ENCODE results near the gene TICRR.

TICRR gene

GRCh38 chr15:89673165-89673512 lies 97.9 kb downstream of the TICRR start:
- Histone ChIP-seq H3K56ac (ENCODE audit: low read length) (no peak overlapping the region), H3K79me2 (ENCODE audit: control insufficient read depth, insufficient read depth, low read length) (no peaks in the 10 kb centered on the region), H4K8ac (ENCODE audit: low read depth, low read length) (no peak overlapping the region), H3K23ac (ENCODE audit: low read length) (no peak overlapping the region), H3K4me2 (ENCODE audit: low read length) (no peak overlapping the region), H2BK15ac (replicated peaks; ENCODE audit: low read depth) (no peak overlapping the region), H3K9ac (ENCODE audit: low read length) (no peak overlapping the region), H3K36me3 (ENCODE audit: control insufficient read depth, insufficient read depth, low read length) (no peaks in the 10 kb centered on the region), H3K4ac (ENCODE audit: low read depth, low read length) (no peak overlapping the region), H3K18ac (ENCODE audit: low read length) (no peak overlapping the region), H3K27me3 (ENCODE audit: insufficient read depth, low read length, poor library complexity) (no peaks in the 10 kb centered on the region), H3K4me3 (ENCODE audit: low read length) (no peak overlapping the region), H2BK5ac (ENCODE audit: low read length) (no peak overlapping the region), H4K5ac (ENCODE audit: low read length) (no peak overlapping the region), H3K27ac (ENCODE audit: low read depth, low read length) (no peak overlapping the region), H2AK5ac (ENCODE audit: low read length) (no peak overlapping the region), H3K4me1 (ENCODE audit: control insufficient read depth, low read depth, low read length) (no peaks in the 10 kb centered on the region), H3K79me1 (ENCODE audit: low read length) (no peaks in the 10 kb centered on the region), H2BK120ac (ENCODE audit: low read depth, low read length) (no peak overlapping the region)
- DNase-seq = peak; percentile 84
- no CpG with 5 or more reads among the region's 12 CpGs for WGBS (ENCODE audit: extremely low coverage, insufficient coverage, low lambda C conversion rate)

GRCh38 chr15:89674526-89674925 lies 99.3 kb downstream of the TICRR start:
- Histone ChIP-seq H3K79me1 (ENCODE audit: low read length) (no peaks in the 10 kb centered on the region), H3K4me2 (ENCODE audit: low read length) (no peak overlapping the region), H4K8ac (ENCODE audit: low read depth, low read length) (no peak overlapping the region), H3K23ac (ENCODE audit: low read length) (no peak overlapping the region), H3K36me3 (ENCODE audit: control insufficient read depth, insufficient read depth, low read length) (no peaks in the 10 kb centered on the region), H2AK5ac (ENCODE audit: low read length) (no peak overlapping the region), H3K27me3 (ENCODE audit: insufficient read depth, low read length, poor library complexity) (no peaks in the 10 kb centered on the region), H3K9ac (ENCODE audit: low read length) (no peak overlapping the region), H2BK5ac (ENCODE audit: low read length) (no peak overlapping the region), H3K4me3 (ENCODE audit: low read length) (no peak overlapping the region), H3K4me1 (ENCODE audit: control insufficient read depth, low read depth, low read length) (no peaks in the 10 kb centered on the region), H4K5ac (ENCODE audit: low read length) (no peak overlapping the region), H2BK15ac (replicated peaks; ENCODE audit: low read depth) (no peak overlapping the region), H3K79me2 (ENCODE audit: control insufficient read depth, insufficient read depth, low read length) (no peaks in the 10 kb centered on the region), H2BK120ac (ENCODE audit: low read depth, low read length) (no peak overlapping the region), H3K56ac (ENCODE audit: low read length) (no peak overlapping the region), H3K18ac (ENCODE audit: low read length) (no peak overlapping the region), H3K27ac (ENCODE audit: low read depth, low read length) (no peak overlapping the region), H3K4ac (ENCODE audit: low read depth, low read length) (no peak overlapping the region)
- WGBS (ENCODE audit: extremely low coverage, insufficient coverage, low lambda C conversion rate) = no CpG with 5 or more reads among the region's 4 CpGs
- no peak for DNase-seq

GRCh38 chr15:89675606-89676005 lies 100.3 kb downstream of the TICRR start:
- peak; percentile 43 for DNase-seq
- H4K5ac ChIP-seq (ENCODE audit: low read length) = no peak overlapping the region

GRCh38 chr15:89677381-89677780 lies 102.1 kb downstream of the TICRR start:
- H3K79me1 ChIP-seq (ENCODE audit: low read length) = no peaks in the 10 kb centered on the region
- H2BK15ac ChIP-seq (replicated peaks; ENCODE audit: low read depth) = no peak overlapping the region
- H3K27ac ChIP-seq (ENCODE audit: low read depth, low read length) = no peak overlapping the region
- H3K56ac ChIP-seq (ENCODE audit: low read length) = no peak overlapping the region
- H4K8ac ChIP-seq (ENCODE audit: low read depth, low read length) = no peak overlapping the region
- H3K36me3 ChIP-seq (ENCODE audit: control insufficient read depth, insufficient read depth, low read length) = no peaks in the 10 kb centered on the region
- H3K18ac ChIP-seq (ENCODE audit: low read length) = no peak overlapping the region
- H3K4me3 ChIP-seq (ENCODE audit: low read length) = no peak overlapping the region
- no peaks in the 10 kb centered on the region for H3K79me2 ChIP-seq (ENCODE audit: control insufficient read depth, insufficient read depth, low read length)
- H2BK5ac ChIP-seq (ENCODE audit: low read length) = no peak overlapping the region
- no peak for DNase-seq
- H3K4me2 ChIP-seq (ENCODE audit: low read length) = no peak overlapping the region
- H4K5ac ChIP-seq (ENCODE audit: low read length) = no peak overlapping the region
- no peaks in the 10 kb centered on the region for H3K4me1 ChIP-seq (ENCODE audit: control insufficient read depth, low read depth, low read length)
- no peaks in the 10 kb centered on the region for H3K27me3 ChIP-seq (ENCODE audit: insufficient read depth, low read length, poor library complexity)
- H3K23ac ChIP-seq (ENCODE audit: low read length) = no peak overlapping the region
- H3K4ac ChIP-seq (ENCODE audit: low read depth, low read length) = no peak overlapping the region
- no peak overlapping the region for H2AK5ac ChIP-seq (ENCODE audit: low read length)
- H2BK120ac ChIP-seq (ENCODE audit: low read depth, low read length) = no peak overlapping the region
- no peak overlapping the region for H3K9ac ChIP-seq (ENCODE audit: low read length)
- WGBS (ENCODE audit: extremely low coverage, insufficient coverage, low lambda C conversion rate) = no CpG with 5 or more reads among the region's 1 CpG

More at GRCh38 chr15:89675606-89676005, 100.3 kb downstream of the TICRR start:
- Histone ChIP-seq H3K23ac (ENCODE audit: low read length) (no peak overlapping the region), H4K8ac (ENCODE audit: low read depth, low read length) (no peak overlapping the region), H3K79me2 (ENCODE audit: control insufficient read depth, insufficient read depth, low read length) (no peaks in the 10 kb centered on the region), H2BK5ac (ENCODE audit: low read length) (no peak overlapping the region), H2AK5ac (ENCODE audit: low read length) (no peak overlapping the region), H3K9ac (ENCODE audit: low read length) (no peak overlapping the region), H3K79me1 (ENCODE audit: low read length) (no peaks in the 10 kb centered on the region), H3K18ac (ENCODE audit: low read length) (no peak overlapping the region), H3K4me2 (ENCODE audit: low read length) (no peak overlapping the region), H3K27me3 (ENCODE audit: insufficient read depth, low read length, poor library complexity) (no peaks in the 10 kb centered on the region), H3K27ac (ENCODE audit: low read depth, low read length) (no peak overlapping the region), H2BK15ac (replicated peaks; ENCODE audit: low read depth) (no peak overlapping the region), H2BK120ac (ENCODE audit: low read depth, low read length) (no peak overlapping the region), H3K4me1 (ENCODE audit: control insufficient read depth, low read depth, low read length) (no peaks in the 10 kb centered on the region), H3K4ac (ENCODE audit: low read depth, low read length) (no peak overlapping the region), H3K4me3 (ENCODE audit: low read length) (no peak overlapping the region), H3K36me3 (ENCODE audit: control insufficient read depth, insufficient read depth, low read length) (no peaks in the 10 kb centered on the region), H3K56ac (ENCODE audit: low read length) (no peak overlapping the region)
- WGBS (ENCODE audit: extremely low coverage, insufficient coverage, low lambda C conversion rate) = no CpG with 5 or more reads among the region's 6 CpGs
